ENCODE data around the gene HEBP2.

The HEBP2 gene

DNA sequence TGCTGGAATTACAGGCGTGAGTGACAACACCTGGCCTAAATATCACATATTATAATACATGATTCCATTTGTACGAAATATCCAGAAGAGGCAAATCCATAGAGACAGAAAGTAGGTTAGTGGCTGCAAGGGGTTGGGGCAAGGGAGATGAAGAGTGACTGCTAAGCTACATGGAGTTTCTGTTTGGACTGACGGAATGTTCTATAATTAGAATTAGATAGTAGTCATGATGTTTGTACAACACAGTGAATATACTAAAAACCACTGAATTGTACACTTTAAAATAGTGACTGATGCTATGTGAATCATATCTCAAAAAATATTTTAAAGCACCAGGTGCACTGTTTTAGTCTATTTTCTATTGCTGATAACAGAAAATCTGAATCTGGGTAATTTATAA is 3.7 kb upstream of the HEBP2 start:
- H3K4ac ChIP-seq (ENCODE audit: low read depth in 1 of 2, low read length in 2 of 2): no peak overlapping the region
- 100% methylated on average over 1 of the region's 3 CpGs for WGBS

DNA sequence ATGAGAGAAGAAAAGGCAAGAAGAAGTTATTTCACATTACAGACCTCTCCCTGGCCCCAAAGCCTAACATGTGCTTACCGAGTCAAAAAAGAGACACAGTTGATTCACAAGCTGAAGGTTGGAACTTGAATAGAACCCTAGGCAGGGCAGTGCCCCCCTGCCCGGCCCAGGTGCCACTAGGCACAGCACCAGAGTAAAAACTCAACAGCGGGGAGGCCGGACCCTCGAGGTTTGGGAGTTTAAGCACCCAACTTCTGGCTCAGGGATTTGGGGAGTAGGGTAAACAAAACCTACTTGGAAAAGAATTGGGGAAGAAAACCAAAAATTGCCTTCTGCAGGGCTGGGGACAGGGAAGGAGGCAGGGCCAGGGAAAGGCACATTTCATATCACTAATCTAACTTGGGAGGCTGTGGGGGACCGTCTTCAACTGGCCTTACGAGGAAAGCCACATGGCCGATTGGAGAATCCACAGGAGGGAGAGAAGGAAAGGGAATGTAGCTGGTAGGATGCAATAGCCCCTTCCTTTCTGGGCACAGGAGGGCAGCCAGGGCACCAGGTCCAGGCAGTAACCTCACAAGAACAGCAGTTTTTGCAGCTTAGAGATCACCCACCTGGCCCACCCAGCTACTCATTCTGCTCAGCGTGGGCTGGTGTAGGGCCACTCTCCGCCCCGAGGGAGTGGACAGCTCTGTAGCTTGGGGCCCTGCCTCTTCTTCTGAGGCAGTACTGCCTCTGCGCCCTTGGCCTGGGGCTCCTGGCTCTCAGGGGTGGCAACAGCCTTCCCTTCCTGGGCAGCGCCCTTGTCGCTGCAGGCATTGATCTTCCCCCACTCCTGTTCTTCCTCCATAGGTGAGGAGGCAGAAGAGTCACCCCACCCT is 1.8 kb upstream of the HEBP2 start:
- H3K4me2 ChIP-seq (ENCODE audit: low read length, poor library complexity, severe bottlenecking): no peak overlapping the region
- peaks cover 4 to 15% of the 10 kb centered on the region in 2 experiments for H3K36me3 ChIP-seq (ENCODE audit: control insufficient read depth in 1 of 2, insufficient read depth in 2 of 2, low read depth in 1 of 2, low read length in 2 of 2)
- no peak overlapping the region for H3K4me3 ChIP-seq (ENCODE audit: insufficient read depth in 1 of 2, low read depth in 1 of 2, low read length in 2 of 2)
- H3K9ac ChIP-seq (ENCODE audit: low read length): no peak overlapping the region
- no peak overlapping the region for H2BK5ac ChIP-seq (ENCODE audit: low read depth, low read length, poor library complexity, severe bottlenecking)
- H3K23ac ChIP-seq (ENCODE audit: low read length in 2 of 2): peak overlapping the region in 1 of 2 experiments; percentile 46
- H4K91ac ChIP-seq (ENCODE audit: low read length): peak overlapping the region; percentile 43
- no peak overlapping the region for H2AK5ac ChIP-seq (ENCODE audit: low read length, severe bottlenecking)
- 91% methylated on average over 14 of the region's 14 CpGs for WGBS
- no peaks in the 10 kb centered on the region for H3K9me3 ChIP-seq (ENCODE audit: control insufficient read depth, low read length)
- no peak overlapping the region for H2BK15ac ChIP-seq (ENCODE audit: low read depth, poor library complexity, severe bottlenecking)
- no peak overlapping the region for H2BK12ac ChIP-seq (ENCODE audit: low read length in 2 of 2)
- no peak for DNase-seq
- H3K79me1 ChIP-seq (replicated peaks; ENCODE audit: low read length, poor library complexity, severe bottlenecking): peaks cover 20% of the 10 kb centered on the region
- no peak overlapping the region for H4K8ac ChIP-seq (ENCODE audit: low read length)
- H2BK120ac ChIP-seq (ENCODE audit: low read depth, low read length): no peak overlapping the region
- H3K27me3 ChIP-seq (ENCODE audit: control insufficient read depth in 1 of 2, insufficient read depth in 1 of 2, low read length in 2 of 2): no peaks in the 10 kb centered on the region
- no peak overlapping the region for H3K18ac ChIP-seq (ENCODE audit: low read depth in 1 of 2, low read length in 2 of 2)
- no peak overlapping the region for H3K14ac ChIP-seq (ENCODE audit: low read length in 2 of 2)
- H2AFZ ChIP-seq (ENCODE audit: low read depth, low read length): peak overlapping the region; percentile 46
- H3K27ac ChIP-seq (ENCODE audit: low read length, poor library complexity, severe bottlenecking): no peak overlapping the region
- no peak overlapping the region for H3K4ac ChIP-seq (ENCODE audit: low read depth in 1 of 2, low read length in 2 of 2)
- peaks cover 5% of the 10 kb centered on the region for H3K4me1 ChIP-seq (ENCODE audit: control insufficient read depth, insufficient read depth, low read depth, low read length)

More for the DNA sequence above, 3.7 kb upstream of the HEBP2 start:
- Histone ChIP-seq H3K4me3 (ENCODE audit: insufficient read depth in 1 of 2, low read depth in 1 of 2, low read length in 2 of 2) (no peak overlapping the region), H3K18ac (ENCODE audit: low read depth in 1 of 2, low read length in 2 of 2) (no peak overlapping the region), H2BK12ac (ENCODE audit: low read length in 2 of 2) (no peak overlapping the region), H4K8ac (ENCODE audit: low read length) (no peak overlapping the region), H4K91ac (ENCODE audit: low read length) (no peak overlapping the region), H3K27me3 (ENCODE audit: control insufficient read depth in 1 of 2, insufficient read depth in 1 of 2, low read length in 2 of 2) (no peaks in the 10 kb centered on the region), H3K9ac (ENCODE audit: low read length) (no peak overlapping the region), H3K14ac (ENCODE audit: low read length in 2 of 2) (no peak overlapping the region), H3K36me3 (ENCODE audit: control insufficient read depth in 1 of 2, insufficient read depth in 2 of 2, low read depth in 1 of 2, low read length in 2 of 2) (no peaks in the 10 kb centered on the region), H2AK5ac (ENCODE audit: low read length, severe bottlenecking) (no peak overlapping the region), H2AFZ (ENCODE audit: low read depth, low read length) (no peak overlapping the region), H3K4me2 (ENCODE audit: low read length, poor library complexity, severe bottlenecking) (no peak overlapping the region), H3K4me1 (ENCODE audit: control insufficient read depth, insufficient read depth, low read depth, low read length) (peaks cover 5% of the 10 kb centered on the region), H2BK120ac (ENCODE audit: low read depth, low read length) (no peak overlapping the region), H3K79me1 (replicated peaks; ENCODE audit: low read length, poor library complexity, severe bottlenecking) (peaks cover 13% of the 10 kb centered on the region), H2BK5ac (ENCODE audit: low read depth, low read length, poor library complexity, severe bottlenecking) (no peak overlapping the region), H2BK15ac (ENCODE audit: low read depth, poor library complexity, severe bottlenecking) (no peak overlapping the region), H3K23ac (ENCODE audit: low read length in 2 of 2) (no peak overlapping the region), H3K27ac (ENCODE audit: low read length, poor library complexity, severe bottlenecking) (no peak overlapping the region), H3K9me3 (ENCODE audit: control insufficient read depth, low read length) (no peaks in the 10 kb centered on the region)
- peak; percentile 57 for DNase-seq

DNA sequence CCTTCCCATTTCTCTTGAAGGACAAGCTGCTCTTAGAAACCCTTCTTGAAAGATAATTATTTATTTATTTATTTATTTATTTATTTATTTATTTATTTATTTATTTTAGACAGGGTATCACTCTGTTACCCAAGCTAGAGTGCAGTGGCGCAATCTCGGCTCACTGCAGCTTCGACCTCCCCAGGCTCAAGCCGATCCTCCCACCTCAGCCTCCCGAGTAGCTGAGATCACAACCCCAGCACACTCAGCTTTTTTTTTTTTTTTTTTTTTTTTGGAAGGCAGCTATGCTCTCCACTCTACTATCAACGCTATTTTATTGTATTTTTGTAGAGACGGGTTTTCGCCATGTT is 1.2 kb upstream of the HEBP2 start:
- Histone ChIP-seq H3K4ac (ENCODE audit: low read depth in 1 of 2, low read length in 2 of 2) (peak overlapping the region in 1 of 2 experiments; percentile 88), H2BK5ac (ENCODE audit: low read depth, low read length, poor library complexity, severe bottlenecking) (no peak overlapping the region), H3K4me1 (ENCODE audit: control insufficient read depth, insufficient read depth, low read depth, low read length) (peaks cover 5% of the 10 kb centered on the region), H3K4me3 (ENCODE audit: insufficient read depth in 1 of 2, low read depth in 1 of 2, low read length in 2 of 2) (peak overlapping the region in 1 of 2 experiments; percentile 92), H4K8ac (ENCODE audit: low read length) (no peak overlapping the region), H3K4me2 (ENCODE audit: low read length, poor library complexity, severe bottlenecking) (peak overlapping the region; percentile 89), H2BK15ac (ENCODE audit: low read depth, poor library complexity, severe bottlenecking) (no peak overlapping the region), H3K14ac (ENCODE audit: low read length in 2 of 2) (no peak overlapping the region), H3K23ac (ENCODE audit: low read length in 2 of 2) (no peak overlapping the region), H3K79me1 (replicated peaks; ENCODE audit: low read length, poor library complexity, severe bottlenecking) (peaks cover 25% of the 10 kb centered on the region), H2BK12ac (ENCODE audit: low read length in 2 of 2) (no peak overlapping the region), H2BK120ac (ENCODE audit: low read depth, low read length) (no peak overlapping the region), H3K27me3 (ENCODE audit: control insufficient read depth in 1 of 2, insufficient read depth in 1 of 2, low read length in 2 of 2) (no peaks in the 10 kb centered on the region), H3K9me3 (ENCODE audit: control insufficient read depth, low read length) (no peaks in the 10 kb centered on the region), H3K18ac (ENCODE audit: low read depth in 1 of 2, low read length in 2 of 2) (no peak overlapping the region), H2AFZ (ENCODE audit: low read depth, low read length) (no peak overlapping the region), H2AK5ac (ENCODE audit: low read length, severe bottlenecking) (no peak overlapping the region), H3K36me3 (ENCODE audit: control insufficient read depth in 1 of 2, insufficient read depth in 2 of 2, low read depth in 1 of 2, low read length in 2 of 2) (peaks cover 10 to 22% of the 10 kb centered on the region in 2 experiments), H3K9ac (ENCODE audit: low read length) (peak overlapping the region; percentile 90), H3K27ac (ENCODE audit: low read length, poor library complexity, severe bottlenecking) (no peak overlapping the region), H4K91ac (ENCODE audit: low read length) (no peak overlapping the region)
- WGBS: 99% methylated on average over 8 of the region's 8 CpGs
- DNase-seq: no peak

DNA sequence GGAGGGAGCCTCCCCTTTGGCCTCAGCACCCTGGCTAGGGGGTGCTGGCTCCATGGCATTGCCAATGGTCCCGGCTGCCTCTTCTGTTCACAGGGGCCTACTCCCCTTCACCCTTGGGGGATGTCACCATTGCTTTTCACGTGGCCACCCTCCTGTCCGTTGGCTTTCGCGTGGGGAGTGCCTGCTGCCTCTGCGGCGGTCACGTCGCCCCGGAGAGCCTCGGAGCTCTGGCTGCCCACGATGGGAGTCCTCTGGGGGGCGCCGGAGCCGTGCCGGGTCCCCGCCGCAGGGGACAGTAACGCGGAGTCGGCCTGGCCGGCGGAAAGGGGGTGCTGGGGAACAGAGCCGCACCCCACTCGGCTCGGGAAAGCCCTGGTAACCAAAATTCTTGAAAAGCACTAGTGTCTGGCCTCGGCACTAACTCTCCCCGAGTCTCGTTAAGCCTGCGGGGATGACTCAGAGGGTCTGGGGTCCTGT is 661 bp upstream of the HEBP2 start:
- H3K79me1 ChIP-seq (replicated peaks; ENCODE audit: low read length, poor library complexity, severe bottlenecking): peaks cover 25% of the 10 kb centered on the region
- H4K8ac ChIP-seq (ENCODE audit: low read length): peak overlapping the region; percentile 95
- DNase-seq: peak; percentile 58
- no peaks in the 10 kb centered on the region for H3K27me3 ChIP-seq (ENCODE audit: control insufficient read depth in 1 of 2, insufficient read depth in 1 of 2, low read length in 2 of 2)
- peak overlapping the region in 1 of 2 experiments; percentile 47 for H2BK12ac ChIP-seq (ENCODE audit: low read length in 2 of 2)
- H3K4me1 ChIP-seq (ENCODE audit: control insufficient read depth, insufficient read depth, low read depth, low read length): peaks cover 5% of the 10 kb centered on the region
- peak overlapping the region in 1 of 2 experiments; percentile 43 for H3K23ac ChIP-seq (ENCODE audit: low read length in 2 of 2)
- no peaks in the 10 kb centered on the region for H3K9me3 ChIP-seq (ENCODE audit: control insufficient read depth, low read length)
- peak overlapping the region; percentile 89 for H3K4me2 ChIP-seq (ENCODE audit: low read length, poor library complexity, severe bottlenecking)
- peak overlapping the region; percentile 26 for H2BK5ac ChIP-seq (ENCODE audit: low read depth, low read length, poor library complexity, severe bottlenecking)
- peak overlapping the region; percentile 30 to 77 for H3K18ac ChIP-seq (ENCODE audit: low read depth in 1 of 2, low read length in 2 of 2)
- no peak overlapping the region for H2AK5ac ChIP-seq (ENCODE audit: low read length, severe bottlenecking)
- peaks cover 12 to 27% of the 10 kb centered on the region in 2 experiments for H3K36me3 ChIP-seq (ENCODE audit: control insufficient read depth in 1 of 2, insufficient read depth in 2 of 2, low read depth in 1 of 2, low read length in 2 of 2)
- peak overlapping the region; percentile 92 for H4K91ac ChIP-seq (ENCODE audit: low read length)
- H3K4me3 ChIP-seq (ENCODE audit: insufficient read depth in 1 of 2, low read depth in 1 of 2, low read length in 2 of 2): peak overlapping the region; percentile 90 to 92
- no peak overlapping the region for H3K27ac ChIP-seq (ENCODE audit: low read length, poor library complexity, severe bottlenecking)
- H3K9ac ChIP-seq (ENCODE audit: low read length): peak overlapping the region; percentile 90
- peak overlapping the region; percentile 3 for H2AFZ ChIP-seq (ENCODE audit: low read depth, low read length)
- H3K4ac ChIP-seq (ENCODE audit: low read depth in 1 of 2, low read length in 2 of 2): peak overlapping the region; percentile 45 to 88
- whole genome bisulfite sequencing: 2% methylated on average over 30 of the region's 30 CpGs
- H2BK15ac ChIP-seq (ENCODE audit: low read depth, poor library complexity, severe bottlenecking): no peak overlapping the region
- no peak overlapping the region for H3K14ac ChIP-seq (ENCODE audit: low read length in 2 of 2)
- peak overlapping the region; percentile 66 for H2BK120ac ChIP-seq (ENCODE audit: low read depth, low read length)

All from mesenchymal stem cell (in vitro differentiated cells and primary cell).